GM13977 (cell line): ENCODE measurements around the gene MAGI1.

Source experiments
- DNase-seq: peaks from one replicate; pipeline ENCODE4 v3.0.0; 2012; ENCODE audit warnings: low spot score
- CTCF ChIP-seq: IDR thresholded peaks from 2 replicates; pipeline ENCODE4 v1.5.1; 2012; ENCODE audit warnings: mild to moderate bottlenecking, control low read depth; ENCODE audit not compliant: insufficient read depth; ENCODE audit errors: extremely low read depth, missing control alignments
- in situ Hi-C: fragments of 300-500 bp; cut with MboI; formaldehyde crosslinking; loops from one replicate; pipeline ENCODE4 v1.12.0; 2022; ENCODE audit warnings: low sequenced_read_pairs, low pct_unique_long_range_greater_than_20kb, mixed read lengths, inconsistent platforms; ENCODE audit not compliant: unreplicated experiment

The MAGI1 gene

GRCh38 chr3:65502526-65502925, 536.2 kb downstream of the MAGI1 start:
- no peak for TF ChIP-seq CTCF
- no peak for DNase-seq
- in situ Hi-C loops: no loop called here

GRCh38 chr3:65500398-65501306, 538.1 kb downstream of the MAGI1 start:
- in situ Hi-C loops: no loop called here
- no peak for TF ChIP-seq CTCF
- DNase-seq: no peak

- no peak for DNase-seq
- in situ Hi-C loops: no loop called here
- no peak for TF ChIP-seq CTCF
Measured at GRCh38 chr3:65497846-65498245, 540.9 kb downstream of the MAGI1 start.

- in situ Hi-C loops: no loop called here
- no peak for TF ChIP-seq CTCF
- no peak for DNase-seq
Measured at GRCh38 chr3:65497236-65497635, 541.5 kb downstream of the MAGI1 start.

- in situ Hi-C loops: no loop called here
- TF ChIP-seq CTCF: no peak
- no peak for DNase-seq
Measured at GRCh38 chr3:65493938-65494337, 544.8 kb downstream of the MAGI1 start.

GRCh38 chr3:65493371-65493882, 545.3 kb downstream of the MAGI1 start:
- TF ChIP-seq CTCF: no peak
- in situ Hi-C loops: no loop called here
- DNase-seq: no peak

GRCh38 chr3:65492249-65492648, 546.5 kb downstream of the MAGI1 start:
- DNase-seq: no peak
- in situ Hi-C loops: no loop called here
- TF ChIP-seq CTCF: no peak
